IPS DF 4.7 (cell line): ENCODE measurements around the gene CWF19L2.

Source experiments
- DNase-seq: peaks from one replicate; pipeline ENCODE4 v3.0.0-alpha.2; 2013; ENCODE audit warnings: low spot score; ENCODE audit errors: extremely low read depth

Gene CWF19L2

DNA sequence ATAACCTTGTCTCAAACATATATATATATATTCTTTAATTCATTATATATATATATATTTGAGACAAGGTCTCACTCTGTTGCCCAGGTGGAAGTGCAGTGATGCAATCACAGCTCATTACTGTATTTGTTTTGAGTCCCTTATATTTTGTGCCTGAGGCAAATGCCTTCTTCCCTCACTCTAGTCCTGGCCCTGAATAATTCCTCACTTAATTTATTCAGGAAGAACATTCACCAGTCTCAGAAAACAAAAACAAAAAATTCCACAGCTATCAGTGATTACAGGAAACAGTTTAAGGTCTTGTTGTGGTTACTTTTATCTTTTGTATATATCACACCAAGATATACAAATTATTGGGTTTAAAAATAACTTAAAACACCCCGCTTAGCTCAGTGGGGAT, 155.7 kb downstream of the CWF19L2 start:
- no peak for DNase-seq

GRCh38 chr11:107293677-107294344, 163.8 kb downstream of the CWF19L2 start:
- no peak for DNase-seq

- DNase-seq, result no peak
Observed at GRCh38 chr11:107282195-107282594, 175.4 kb downstream of the CWF19L2 start.
